ENCODE data around the gene RSF1.

RSF1 gene

DNA sequence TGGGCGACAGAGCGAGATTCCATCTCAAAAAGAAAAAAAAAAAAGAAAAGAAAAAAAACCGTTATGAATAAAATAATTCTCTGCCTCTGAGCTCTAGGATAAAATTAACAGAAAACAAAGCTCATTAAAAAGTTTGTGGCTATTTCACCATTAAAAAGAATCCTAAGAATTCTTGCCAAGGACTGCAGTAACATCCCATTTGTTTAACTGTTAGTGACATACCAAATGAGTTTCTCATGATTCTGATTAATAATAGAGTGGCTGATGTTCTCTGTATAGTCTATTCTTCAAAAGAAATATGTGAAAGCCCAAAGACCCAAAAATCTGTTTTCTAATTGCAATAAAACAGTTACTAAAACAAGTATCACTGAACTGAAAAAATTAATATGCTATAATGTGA lies 202.6 kb downstream of the RSF1 start:
- no peaks in the 10 kb centered on the region for H3K9me3 ChIP-seq (ENCODE audit: control insufficient read depth, insufficient read depth, low read depth, low read length)
- H3K36me3 ChIP-seq (ENCODE audit: control insufficient read depth in 2 of 2, insufficient read depth in 1 of 2, low read length in 2 of 2): peaks cover 19 to 90% of the 10 kb centered on the region in 2 experiments
- ChIA-PET POLR2A (no interaction called here), CTCF (interaction anchor here (0.6 to 2.9 kb wide), 7 partner anchors 16 to 907 kb away, joined by 3 to 18 read pairs (median 3); no protein-coding TSS in a partner anchor)
- TF ChIP-seq ZNF596 (tag by site-specific recombination; IDR thresholded peaks at IDR 0.05) (no peak), ZNF155 (tag by site-specific recombination; IDR thresholded peaks at IDR 0.05) (no peak), ZNF658 (tag by site-specific recombination; IDR thresholded peaks at IDR 0.05) (no peak), ZNF157 (tag by site-specific recombination; IDR thresholded peaks at IDR 0.05) (no peak), ZNF433 (tag by site-specific recombination; IDR thresholded peaks at IDR 0.05; ENCODE audit: low read depth) (no peak), GLIS2 (tag by site-specific recombination; IDR thresholded peaks at IDR 0.05) (no peak), PRDM6 (tag by site-specific recombination; IDR thresholded peaks at IDR 0.05) (no peak), ZNF610 (tag by site-specific recombination; IDR thresholded peaks at IDR 0.05; ENCODE audit: borderline replicate concordance) (no peak), PRDM2 (tag by site-specific recombination; IDR thresholded peaks at IDR 0.05; ENCODE audit: borderline replicate concordance) (no peak), ZSCAN18 (tag by site-specific recombination; IDR thresholded peaks at IDR 0.05) (no peak), SALL2 (tag by site-specific recombination; IDR thresholded peaks at IDR 0.05; ENCODE audit: borderline replicate concordance) (no peak), ZNF324 (tag by site-specific recombination; IDR thresholded peaks at IDR 0.05) (no peak), ZNF549 (tag by site-specific recombination; IDR thresholded peaks at IDR 0.05) (no peak), MZF1 (tag by site-specific recombination; IDR thresholded peaks at IDR 0.05; ENCODE audit: borderline replicate concordance) (no peak), KLF9 (tag by site-specific recombination; IDR thresholded peaks at IDR 0.05; ENCODE audit: low read depth) (no peak)
- TF ChIP-seq, protein P1, sequence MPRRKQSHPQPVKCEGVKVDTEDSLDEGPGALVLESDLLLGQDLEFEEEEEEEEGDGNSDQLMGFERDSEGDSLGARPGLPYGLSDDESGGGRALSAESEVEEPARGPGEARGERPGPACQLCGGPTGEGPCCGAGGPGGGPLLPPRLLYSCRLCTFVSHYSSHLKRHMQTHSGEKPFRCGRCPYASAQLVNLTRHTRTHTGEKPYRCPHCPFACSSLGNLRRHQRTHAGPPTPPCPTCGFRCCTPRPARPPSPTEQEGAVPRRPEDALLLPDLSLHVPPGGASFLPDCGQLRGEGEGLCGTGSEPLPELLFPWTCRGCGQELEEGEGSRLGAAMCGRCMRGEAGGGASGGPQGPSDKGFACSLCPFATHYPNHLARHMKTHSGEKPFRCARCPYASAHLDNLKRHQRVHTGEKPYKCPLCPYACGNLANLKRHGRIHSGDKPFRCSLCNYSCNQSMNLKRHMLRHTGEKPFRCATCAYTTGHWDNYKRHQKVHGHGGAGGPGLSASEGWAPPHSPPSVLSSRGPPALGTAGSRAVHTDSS (tag by site-specific recombination; IDR thresholded peaks at IDR 0.05): no peak
- no peaks in the 10 kb centered on the region for H3K4me1 ChIP-seq (ENCODE audit: control insufficient read depth, insufficient read depth, low read length)
- no peak overlapping the region for H3K27ac ChIP-seq (ENCODE audit: extremely low read depth, low read depth, low read length)
- no peak overlapping the region for H3K4me3 ChIP-seq (ENCODE audit: low read depth, low read length)

All from HEK293 (cell line).